HepG2 (cell line): ENCODE data around the gene DNMT3A. TPM values are rescaled to one million over a fixed set of nuclear protein-coding genes. Genes with fewer than 3 reads are reported as not detected.

Source experiments
- AGO2 ChIP-seq: fragments of 200-400 bp; formaldehyde crosslinking; optimal IDR thresholded peaks from 2 replicates; pipeline ENCODE3; 2017; ENCODE audit warnings: mild to moderate bottlenecking, low read depth, low read length, moderate library complexity
- BHLHE40 ChIP-seq: IDR thresholded peaks from 2 replicates; pipeline ENCODE4 v1.6.1; 2011; ENCODE audit warnings: low read length, improper control_type of control experiment
- ERF ChIP-seq: IDR thresholded peaks from 2 replicates; pipeline ENCODE4 v1.6.1; 2018; ENCODE audit warnings: missing biosample characterization, missing genetic modification reagents
- GPN1 ChIP-seq: sonication (generic); formaldehyde crosslinking; IDR thresholded peaks from 2 replicates; pipeline ENCODE4 v1.5.1; 2020; ENCODE audit warnings: missing genetic modification reagents, borderline replicate concordance
- HDAC6 ChIP-seq: fragments of 200-600 bp; sonication (generic); IDR thresholded peaks from 2 replicates; pipeline ENCODE4 v1.7.0; 2017; ENCODE audit warnings: mild to moderate bottlenecking, antibody characterized with exemption, low read length, low read depth
- NFIB ChIP-seq: sonication (generic); formaldehyde crosslinking; IDR thresholded peaks from 2 replicates; pipeline ENCODE4 v1.9.0; 2021; ENCODE audit warnings: missing genetic modification reagents, mild to moderate bottlenecking, borderline replicate concordance
- SKI ChIP-seq: fragments of 450-650 bp; IDR thresholded peaks from one replicate; pipeline ENCODE4 v1.6.1; 2018; ENCODE audit warnings: mild to moderate bottlenecking; ENCODE audit not compliant: partially characterized antibody
- TIGD3 ChIP-seq: sonication (generic); formaldehyde crosslinking; IDR thresholded peaks from 2 replicates; pipeline ENCODE4 v1.5.1; 2020; ENCODE audit warnings: mild to moderate bottlenecking, missing genetic modification reagents, borderline replicate concordance
- ZBTB21 ChIP-seq: sonication (generic); formaldehyde crosslinking; IDR thresholded peaks from 2 replicates; pipeline ENCODE4 v1.4.0; 2020; ENCODE audit warnings: missing genetic modification reagents
- ZBTB34 ChIP-seq: sonication (generic); formaldehyde crosslinking; IDR thresholded peaks from 2 replicates; pipeline ENCODE4 v1.8.0; 2022; ENCODE audit warnings: mild to moderate bottlenecking, missing genetic modification reagents
- ZNF274 ChIP-seq: sonication (generic); formaldehyde crosslinking; IDR thresholded peaks from 2 replicates; pipeline ENCODE4 v1.5.1; 2020; ENCODE audit warnings: mild to moderate bottlenecking, missing genetic modification reagents
- ZNF451 ChIP-seq: sonication (generic); formaldehyde crosslinking; IDR thresholded peaks from 2 replicates; pipeline ENCODE4 v1.5.0; 2020; ENCODE audit warnings: mild to moderate bottlenecking, missing genetic modification reagents
- ZNF562 ChIP-seq: sonication (generic); formaldehyde crosslinking; IDR thresholded peaks from 2 replicates; pipeline ENCODE4 v1.8.0; 2022; ENCODE audit warnings: missing genetic modification reagents, borderline replicate concordance
- polyA plus RNA-seq, 8 experiments: library from polyadenylated mRNA; depleted of rRNA in 3 of 8; stranded (reverse) in 7 of 8; unstranded in 1 of 8; fragments of >200 nt; fragmentation: Illumina TruSeq in 4 of 8; extraction: Trizol in 4 of 8; gene quantifications; 2 replicates each; pipeline versions ENCODE4 v1.2.1 to v1.2.3, GENCODE V29; 2011 to 2016; ENCODE audit warnings: low read depth in 4 of 8, missing spikeins in 1 of 8, mixed read lengths in 1 of 8; ENCODE audit not compliant: insufficient read depth in 1 of 8
- total RNA-seq, 5 experiments: library from RNA; depleted of rRNA; stranded (reverse); fragments of >200 nt; fragmentation: Illumina TruSeq; extraction: Trizol; gene quantifications; 2 replicates each; pipeline ENCODE4 v1.2.3, GENCODE V29; 2016; ENCODE audit warnings: low read depth in 1 of 5
- TF ChIP-seq, protein P1 (sequence below): sonication (generic); formaldehyde crosslinking; IDR thresholded peaks from 2 replicates; pipeline ENCODE4 v1.9.0; 2021; ENCODE audit warnings: missing genetic modification reagents, borderline replicate concordance
- TF ChIP-seq, protein P2 (sequence below): sonication (generic); formaldehyde crosslinking; IDR thresholded peaks from 2 replicates; pipeline ENCODE4; 2020; ENCODE audit warnings: missing genetic modification reagents, mild to moderate bottlenecking, borderline replicate concordance
- TF ChIP-seq, protein P3 (sequence below): sonication (generic); formaldehyde crosslinking; IDR thresholded peaks from 2 replicates; pipeline ENCODE4 v1.5.0; 2020; ENCODE audit warnings: mild to moderate bottlenecking, missing genetic modification reagents
- TF ChIP-seq, protein P4 (sequence below): IDR thresholded peaks from 2 replicates; pipeline ENCODE4 v1.6.1; 2016; ENCODE audit warnings: low read depth, borderline replicate concordance

The DNMT3A gene
- total and polyA plus RNA-seq, 2 of the 13 experiments (the other 11 are each of a cell fraction or from before 2014, with no cell fraction given): 14.7 to 29.1 TPM

DNA sequence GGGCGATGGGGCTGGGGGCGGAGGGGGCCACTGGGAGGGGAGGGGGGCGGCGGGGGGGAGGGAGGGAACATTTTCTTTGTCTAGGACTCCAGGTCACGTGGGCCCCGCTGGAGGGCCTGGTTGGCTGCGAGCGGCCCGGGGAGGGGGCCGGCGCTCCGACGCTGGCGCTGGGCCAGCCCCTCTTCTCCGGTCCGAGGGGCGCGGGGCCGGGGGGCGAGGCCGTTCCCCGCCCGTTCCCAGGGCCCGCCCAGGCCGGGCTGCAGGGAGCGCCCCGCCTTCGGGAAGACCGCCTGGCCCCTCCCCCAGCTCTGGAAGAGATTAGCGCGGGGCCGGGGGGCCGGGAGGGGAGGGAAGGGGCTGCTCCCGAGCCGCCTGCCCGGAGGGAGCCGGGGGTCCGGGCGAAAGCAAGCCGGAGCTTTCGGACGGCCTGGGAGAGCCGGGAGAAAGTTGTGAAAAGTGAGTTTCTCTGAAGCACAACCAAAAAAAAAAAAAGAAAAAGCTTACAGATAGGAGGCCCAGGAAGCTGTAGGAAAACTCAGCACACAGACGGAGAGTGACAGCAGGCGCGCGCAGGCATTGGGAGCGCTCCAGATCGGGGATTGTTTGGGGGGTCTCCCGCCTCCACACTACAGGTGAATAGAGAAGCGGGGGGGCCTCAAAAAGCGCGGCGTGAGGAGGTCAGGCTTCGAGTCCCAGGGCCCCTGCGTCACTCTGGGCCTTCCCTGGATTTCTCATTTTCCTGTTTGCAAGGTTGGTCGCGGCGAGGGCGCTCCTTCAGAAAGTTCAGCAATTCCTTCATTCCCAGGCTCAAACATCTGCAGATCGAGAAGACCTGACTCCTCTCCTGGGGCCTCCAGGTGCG is 89.2 kb downstream of the DNMT3A start (continued):
- TF ChIP-seq ZBTB21 (CRISPR knock-in tag): no peak
- TF ChIP-seq SKI: no peak
- TF ChIP-seq HDAC6: no peak
- TF ChIP-seq ZNF451 (CRISPR knock-in tag): no peak; the same call in 1 of the 2 replicates
- no peak for TF ChIP-seq ZBTB34 (CRISPR knock-in tag)
- TF ChIP-seq, protein P1, sequence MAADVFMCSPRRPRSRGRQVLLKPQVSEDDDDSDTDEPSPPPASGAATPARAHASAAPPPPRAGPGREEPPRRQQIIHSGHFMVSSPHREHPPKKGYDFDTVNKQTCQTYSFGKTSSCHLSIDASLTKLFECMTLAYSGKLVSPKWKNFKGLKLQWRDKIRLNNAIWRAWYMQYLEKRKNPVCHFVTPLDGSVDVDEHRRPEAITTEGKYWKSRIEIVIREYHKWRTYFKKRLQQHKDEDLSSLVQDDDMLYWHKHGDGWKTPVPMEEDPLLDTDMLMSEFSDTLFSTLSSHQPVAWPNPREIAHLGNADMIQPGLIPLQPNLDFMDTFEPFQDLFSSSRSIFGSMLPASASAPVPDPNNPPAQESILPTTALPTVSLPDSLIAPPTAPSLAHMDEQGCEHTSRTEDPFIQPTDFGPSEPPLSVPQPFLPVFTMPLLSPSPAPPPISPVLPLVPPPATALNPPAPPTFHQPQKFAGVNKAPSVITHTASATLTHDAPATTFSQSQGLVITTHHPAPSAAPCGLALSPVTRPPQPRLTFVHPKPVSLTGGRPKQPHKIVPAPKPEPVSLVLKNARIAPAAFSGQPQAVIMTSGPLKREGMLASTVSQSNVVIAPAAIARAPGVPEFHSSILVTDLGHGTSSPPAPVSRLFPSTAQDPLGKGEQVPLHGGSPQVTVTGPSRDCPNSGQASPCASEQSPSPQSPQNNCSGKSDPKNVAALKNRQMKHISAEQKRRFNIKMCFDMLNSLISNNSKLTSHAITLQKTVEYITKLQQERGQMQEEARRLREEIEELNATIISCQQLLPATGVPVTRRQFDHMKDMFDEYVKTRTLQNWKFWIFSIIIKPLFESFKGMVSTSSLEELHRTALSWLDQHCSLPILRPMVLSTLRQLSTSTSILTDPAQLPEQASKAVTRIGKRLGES (CRISPR knock-in tag): 0 out of 2 replicates have a peak, but pooled peaks have one; percentile 48
- TF ChIP-seq, protein P2, sequence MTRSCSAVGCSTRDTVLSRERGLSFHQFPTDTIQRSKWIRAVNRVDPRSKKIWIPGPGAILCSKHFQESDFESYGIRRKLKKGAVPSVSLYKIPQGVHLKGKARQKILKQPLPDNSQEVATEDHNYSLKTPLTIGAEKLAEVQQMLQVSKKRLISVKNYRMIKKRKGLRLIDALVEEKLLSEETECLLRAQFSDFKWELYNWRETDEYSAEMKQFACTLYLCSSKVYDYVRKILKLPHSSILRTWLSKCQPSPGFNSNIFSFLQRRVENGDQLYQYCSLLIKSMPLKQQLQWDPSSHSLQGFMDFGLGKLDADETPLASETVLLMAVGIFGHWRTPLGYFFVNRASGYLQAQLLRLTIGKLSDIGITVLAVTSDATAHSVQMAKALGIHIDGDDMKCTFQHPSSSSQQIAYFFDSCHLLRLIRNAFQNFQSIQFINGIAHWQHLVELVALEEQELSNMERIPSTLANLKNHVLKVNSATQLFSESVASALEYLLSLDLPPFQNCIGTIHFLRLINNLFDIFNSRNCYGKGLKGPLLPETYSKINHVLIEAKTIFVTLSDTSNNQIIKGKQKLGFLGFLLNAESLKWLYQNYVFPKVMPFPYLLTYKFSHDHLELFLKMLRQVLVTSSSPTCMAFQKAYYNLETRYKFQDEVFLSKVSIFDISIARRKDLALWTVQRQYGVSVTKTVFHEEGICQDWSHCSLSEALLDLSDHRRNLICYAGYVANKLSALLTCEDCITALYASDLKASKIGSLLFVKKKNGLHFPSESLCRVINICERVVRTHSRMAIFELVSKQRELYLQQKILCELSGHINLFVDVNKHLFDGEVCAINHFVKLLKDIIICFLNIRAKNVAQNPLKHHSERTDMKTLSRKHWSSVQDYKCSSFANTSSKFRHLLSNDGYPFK (CRISPR knock-in tag): no peak
- no peak; the same call in 1 of the 2 replicates for TF ChIP-seq ERF
- TF ChIP-seq ZNF274 (CRISPR knock-in tag): no peak
- TF ChIP-seq, protein P3, sequence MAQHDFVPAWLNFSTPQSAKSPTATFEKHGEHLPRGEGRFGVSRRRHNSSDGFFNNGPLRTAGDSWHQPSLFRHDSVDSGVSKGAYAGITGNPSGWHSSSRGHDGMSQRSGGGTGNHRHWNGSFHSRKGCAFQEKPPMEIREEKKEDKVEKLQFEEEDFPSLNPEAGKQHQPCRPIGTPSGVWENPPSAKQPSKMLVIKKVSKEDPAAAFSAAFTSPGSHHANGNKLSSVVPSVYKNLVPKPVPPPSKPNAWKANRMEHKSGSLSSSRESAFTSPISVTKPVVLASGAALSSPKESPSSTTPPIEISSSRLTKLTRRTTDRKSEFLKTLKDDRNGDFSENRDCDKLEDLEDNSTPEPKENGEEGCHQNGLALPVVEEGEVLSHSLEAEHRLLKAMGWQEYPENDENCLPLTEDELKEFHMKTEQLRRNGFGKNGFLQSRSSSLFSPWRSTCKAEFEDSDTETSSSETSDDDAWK (CRISPR knock-in tag): no peak
- TF ChIP-seq TIGD3: no peak
- no peak for TF ChIP-seq ZNF562 (CRISPR knock-in tag)
- TF ChIP-seq AGO2: no peak
- TF ChIP-seq GPN1 (CRISPR knock-in tag): no peak
- no peak for TF ChIP-seq NFIB (CRISPR knock-in tag)
- TF ChIP-seq, protein P4, sequence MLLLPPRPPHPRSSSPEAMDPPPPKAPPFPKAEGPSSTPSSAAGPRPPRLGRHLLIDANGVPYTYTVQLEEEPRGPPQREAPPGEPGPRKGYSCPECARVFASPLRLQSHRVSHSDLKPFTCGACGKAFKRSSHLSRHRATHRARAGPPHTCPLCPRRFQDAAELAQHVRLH (CRISPR knock-in tag): no peak
- no peak for TF ChIP-seq BHLHE40
